GM21825 (cell line): ENCODE results near the gene PKD1L1.

Experiments used
- ATAC-seq: cut with Tn5 transposase; IDR thresholded peaks from one replicate; pipeline ENCODE4 v1.9.1; 2021; ENCODE audit warnings: mild to moderate bottlenecking, moderate library complexity; ENCODE audit not compliant: unreplicated experiment

PKD1L1 gene

GRCh38 chr7:47819607-47819920 lies 128.7 kb downstream of the PKD1L1 start:
- ATAC-seq = no peak

- ATAC-seq = no peak
Measured at GRCh38 chr7:47818796-47819606, 129.3 kb downstream of the PKD1L1 start.

- no peak for ATAC-seq
Measured at GRCh38 chr7:47817917-47818316, 130.3 kb downstream of the PKD1L1 start.

- ATAC-seq = no peak
Measured at GRCh38 chr7:47816647-47817046, 131.6 kb downstream of the PKD1L1 start.

GRCh38 chr7:47815867-47816266 lies 132.4 kb downstream of the PKD1L1 start:
- no peak for ATAC-seq

GRCh38 chr7:47814905-47815613 lies 133.2 kb downstream of the PKD1L1 start:
- ATAC-seq = no peak

GRCh38 chr7:47813620-47814260 lies 134.5 kb downstream of the PKD1L1 start:
- no peak for ATAC-seq

GRCh38 chr7:47812429-47813136 lies 135.7 kb downstream of the PKD1L1 start:
- no peak for ATAC-seq

GRCh38 chr7:47811632-47812380 lies 136.5 kb downstream of the PKD1L1 start:
- ATAC-seq = no peak

GRCh38 chr7:47809387-47809786 lies 138.9 kb downstream of the PKD1L1 start:
- ATAC-seq = no peak

- ATAC-seq = no peak
Measured at GRCh38 chr7:47808321-47808720, 139.9 kb downstream of the PKD1L1 start.

GRCh38 chr7:47807756-47808155 lies 140.5 kb downstream of the PKD1L1 start:
- ATAC-seq = no peak

- ATAC-seq = no peak
Measured at GRCh38 chr7:47807126-47807525, 141.1 kb downstream of the PKD1L1 start.

GRCh38 chr7:47806701-47807103 lies 141.6 kb downstream of the PKD1L1 start:
- ATAC-seq = no peak

- ATAC-seq = no peak
Measured at GRCh38 chr7:47804767-47805545, 143.3 kb downstream of the PKD1L1 start.

- no peak for ATAC-seq
Measured at GRCh38 chr7:47803846-47804245, 144.4 kb downstream of the PKD1L1 start.

- no peak for ATAC-seq
Measured at GRCh38 chr7:47803025-47803424, 145.2 kb downstream of the PKD1L1 start.

- ATAC-seq = no peak
Measured at GRCh38 chr7:47801423-47801822, 146.8 kb downstream of the PKD1L1 start.

- no peak for ATAC-seq
Measured at GRCh38 chr7:47799524-47799923, 148.7 kb downstream of the PKD1L1 start.

- ATAC-seq = no peak
Measured at GRCh38 chr7:47796347-47796746, 151.9 kb downstream of the PKD1L1 start.
